ENCODE results near the gene MOB3B. TPM values are rescaled to one million over a fixed set of nuclear protein-coding genes. Genes with fewer than 3 reads are reported as not detected.

The MOB3B gene
- total and polyA plus RNA-seq, 10 of the 15 experiments (the other 5 are each of a cell fraction or from before 2014, with no cell fraction given) = 0.44 to 2.7 (median 0.91) TPM

GRCh38 chr9:27539479-27540441 is 10.1 kb upstream of the MOB3B start (continued):
- TF ChIP-seq JUND (IDR thresholded peaks at IDR 0.05; ENCODE audit: low read depth, low read length) (no peak), RAD21 (IDR thresholded peaks at IDR 0.05; ENCODE audit: insufficient read depth, low read depth, low read length) (no peak), BACH1 (IDR thresholded peaks at IDR 0.05; ENCODE audit: borderline replicate concordance) (no peak), NR2F1 (conservative IDR thresholded peaks at IDR 0.05) (peak; percentile 82; the same call in 1 of the 2 replicates), NFYB (IDR thresholded peaks at IDR 0.05; ENCODE audit: insufficient read depth, low read depth, low read length) (no peak), HCFC1 (IDR thresholded peaks at IDR 0.05; ENCODE audit: low read length) (no peak), SUPT20H (IDR thresholded peaks at IDR 0.05; ENCODE audit: borderline replicate concordance, control insufficient read depth, low read depth, low read length) (no peak), CREM (IDR thresholded peaks at IDR 0.05; ENCODE audit: low read depth) (no peak), PKNOX1 (IDR thresholded peaks at IDR 0.05) (no peak), MTA2 (IDR thresholded peaks at IDR 0.05; ENCODE audit: low read depth) (no peak), ZNF207 (IDR thresholded peaks at IDR 0.05; ENCODE audit: borderline replicate concordance) (no peak), MYB (IDR thresholded peaks at IDR 0.05; ENCODE audit: borderline replicate concordance, low read depth, low read length) (no peak), HDGF (IDR thresholded peaks at IDR 0.05) (no peak), POLR2AphosphoS2 (IDR thresholded peaks at IDR 0.05; ENCODE audit: low read depth, low read length) (no peak), RAD51 (IDR thresholded peaks at IDR 0.05) (no peak), IKZF1 (conservative IDR thresholded peaks at IDR 0.05) (no peak), CREB1 (IDR thresholded peaks at IDR 0.05; ENCODE audit: low read depth) (0 out of 2 replicates have a peak, but pooled peaks have one; percentile 31), MEF2A (IDR thresholded peaks at IDR 0.05; ENCODE audit: insufficient read depth, low read depth, low read length) (peak; percentile 74), SRF (IDR thresholded peaks at IDR 0.05; ENCODE audit: low read depth in 2 of 2, low read length in 2 of 2) (no peak), RB1 (IDR thresholded peaks at IDR 0.05; ENCODE audit: borderline replicate concordance) (no peak), CTCF (IDR thresholded peaks at IDR 0.05 in 2 of 3, conservative IDR thresholded peaks at IDR 0.05 in 1 of 3; ENCODE audit: control insufficient read depth in 2 of 3, extremely low read depth in 1 of 3, insufficient read depth in 1 of 3, low read depth in 3 of 3, low read length in 3 of 3) (no peak), NR2C1 (IDR thresholded peaks at IDR 0.05) (no peak), YY1 (IDR thresholded peaks at IDR 0.05; ENCODE audit: low read depth, low read length) (0 out of 2 replicates have a peak, but pooled peaks have one; percentile 13), E4F1 (IDR thresholded peaks at IDR 0.05; ENCODE audit: borderline replicate concordance, partially characterized antibody) (no peak), SIX5 (IDR thresholded peaks at IDR 0.05; ENCODE audit: low read depth, low read length, severe bottlenecking) (no peak), EZH2 (IDR thresholded peaks at IDR 0.05; ENCODE audit: borderline replicate concordance, control insufficient read depth, low read depth, low read length) (no peak)

Measured in GM12878 (cell line).